Adrenal gland (tissue), 5 donors: ENCODE results near the gene LCN15.

Experiments used
- POLR2A ChIP-seq, 2 donors: fragments of 450-650 bp; IDR thresholded peaks; one replicate each; pipeline ENCODE4 v1.6.1; 2017; ENCODE audit warnings: antibody characterized with exemption in 2 of 2, mild to moderate bottlenecking in 2 of 2, moderate library complexity in 1 of 2
- TF ChIP-seq, protein P1 (sequence below), 6 experiments: fragments of 450-650 bp in 4 of 6; fragments of 200-600 bp in 2 of 6; sonication (generic) in 1 of 6; IDR thresholded peaks; 1 replicate in 5 of 6; 2 replicates in 1 of 6; pipeline versions ENCODE4 v1.5.1 to v1.8.0; 2016 to 2021; ENCODE audit warnings: antibody characterized with exemption in 6 of 6, mild to moderate bottlenecking in 2 of 6, moderate library complexity in 1 of 6
- donor health status: DM: no; HTN: no; CAD: no.

DNA sequence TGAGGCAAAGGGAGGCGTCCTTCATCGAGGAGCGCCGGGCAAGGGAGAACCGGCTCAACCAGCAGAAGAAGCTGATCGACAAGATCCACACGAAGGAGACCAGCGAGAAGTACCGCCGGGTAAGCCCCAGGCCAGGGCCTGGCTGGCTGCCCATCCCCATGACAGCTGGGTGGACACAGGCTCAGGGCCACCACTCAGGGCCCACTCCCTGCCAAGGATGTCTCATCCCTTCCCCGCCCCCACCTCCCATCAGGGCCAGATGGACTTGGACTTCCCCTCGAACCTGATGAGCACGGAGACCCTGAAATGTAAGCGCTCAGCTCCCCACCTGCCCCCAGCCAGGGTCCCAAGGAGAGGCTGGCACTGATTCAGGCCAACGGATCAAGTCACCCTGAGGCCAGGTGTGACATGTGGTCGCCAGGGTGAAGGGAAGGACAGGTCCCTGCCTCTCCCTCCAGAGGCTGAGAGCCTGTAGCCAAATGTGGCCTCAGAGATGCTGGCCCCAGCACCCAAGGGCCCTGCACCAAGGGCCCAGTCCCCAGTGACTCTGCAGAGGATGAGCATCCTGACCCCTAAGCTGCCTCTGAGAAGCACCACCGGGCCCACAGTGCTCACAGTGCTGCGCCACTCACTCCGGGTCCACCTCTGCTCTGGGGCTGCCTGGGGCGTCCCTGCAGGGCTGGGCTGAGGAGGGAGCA is 40.3 kb upstream of the LCN15 start:
- no peak for TF ChIP-seq POLR2A (IDR thresholded peaks at IDR 0.05)
- TF ChIP-seq, protein P1, sequence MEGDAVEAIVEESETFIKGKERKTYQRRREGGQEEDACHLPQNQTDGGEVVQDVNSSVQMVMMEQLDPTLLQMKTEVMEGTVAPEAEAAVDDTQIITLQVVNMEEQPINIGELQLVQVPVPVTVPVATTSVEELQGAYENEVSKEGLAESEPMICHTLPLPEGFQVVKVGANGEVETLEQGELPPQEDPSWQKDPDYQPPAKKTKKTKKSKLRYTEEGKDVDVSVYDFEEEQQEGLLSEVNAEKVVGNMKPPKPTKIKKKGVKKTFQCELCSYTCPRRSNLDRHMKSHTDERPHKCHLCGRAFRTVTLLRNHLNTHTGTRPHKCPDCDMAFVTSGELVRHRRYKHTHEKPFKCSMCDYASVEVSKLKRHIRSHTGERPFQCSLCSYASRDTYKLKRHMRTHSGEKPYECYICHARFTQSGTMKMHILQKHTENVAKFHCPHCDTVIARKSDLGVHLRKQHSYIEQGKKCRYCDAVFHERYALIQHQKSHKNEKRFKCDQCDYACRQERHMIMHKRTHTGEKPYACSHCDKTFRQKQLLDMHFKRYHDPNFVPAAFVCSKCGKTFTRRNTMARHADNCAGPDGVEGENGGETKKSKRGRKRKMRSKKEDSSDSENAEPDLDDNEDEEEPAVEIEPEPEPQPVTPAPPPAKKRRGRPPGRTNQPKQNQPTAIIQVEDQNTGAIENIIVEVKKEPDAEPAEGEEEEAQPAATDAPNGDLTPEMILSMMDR (IDR thresholded peaks at IDR 0.05), result no peak
